ENCODE measurements around the gene SETX. TPM values are rescaled to one million over a fixed set of nuclear protein-coding genes. Genes with fewer than 3 reads are reported as not detected.
A peak's percentile ranks its signal among the peaks of the same experiment; 100 is the strongest.

Gene SETX
- total and polyA plus RNA-seq, 2 donors (not counting 1 experiment from before 2014, with no cell fraction given), result 29.2 to 105 TPM

- no peak overlapping the region for H3K9ac ChIP-seq (ENCODE audit: low read length)
- no peak overlapping the region for H3K27ac ChIP-seq (ENCODE audit: low read length in 2 of 2)
- H3K4me1 ChIP-seq (ENCODE audit: control insufficient read depth in 2 of 2, insufficient read depth in 2 of 2, low read length in 2 of 2), result peaks cover 7 to 16% of the 10 kb centered on the region in 2 donors
- intact Hi-C loops (cut with micrococcal nuclease), result loop anchor here (5.0 kb wide), 2 partner anchors 522 to 968 kb away; partner anchors contain the start of gene FAM78A
- Mint-ChIP-seq H3K9me3 (ENCODE audit: insufficient read depth) (no peaks in the 10 kb centered on the region), H3K4me3 (peak overlapping the region; percentile 23), H3K27me3 (peaks cover 5% of the 10 kb centered on the region), H3K4me1 (peaks cover 13% of the 10 kb centered on the region), H3K27ac (no peak overlapping the region)
- TF ChIP-seq EZH2 (IDR thresholded peaks at IDR 0.05; ENCODE audit: borderline replicate concordance, insufficient read depth, low read depth, low read length, poor library complexity, severe bottlenecking), result no peak
- TF ChIP-seq, protein P1, sequence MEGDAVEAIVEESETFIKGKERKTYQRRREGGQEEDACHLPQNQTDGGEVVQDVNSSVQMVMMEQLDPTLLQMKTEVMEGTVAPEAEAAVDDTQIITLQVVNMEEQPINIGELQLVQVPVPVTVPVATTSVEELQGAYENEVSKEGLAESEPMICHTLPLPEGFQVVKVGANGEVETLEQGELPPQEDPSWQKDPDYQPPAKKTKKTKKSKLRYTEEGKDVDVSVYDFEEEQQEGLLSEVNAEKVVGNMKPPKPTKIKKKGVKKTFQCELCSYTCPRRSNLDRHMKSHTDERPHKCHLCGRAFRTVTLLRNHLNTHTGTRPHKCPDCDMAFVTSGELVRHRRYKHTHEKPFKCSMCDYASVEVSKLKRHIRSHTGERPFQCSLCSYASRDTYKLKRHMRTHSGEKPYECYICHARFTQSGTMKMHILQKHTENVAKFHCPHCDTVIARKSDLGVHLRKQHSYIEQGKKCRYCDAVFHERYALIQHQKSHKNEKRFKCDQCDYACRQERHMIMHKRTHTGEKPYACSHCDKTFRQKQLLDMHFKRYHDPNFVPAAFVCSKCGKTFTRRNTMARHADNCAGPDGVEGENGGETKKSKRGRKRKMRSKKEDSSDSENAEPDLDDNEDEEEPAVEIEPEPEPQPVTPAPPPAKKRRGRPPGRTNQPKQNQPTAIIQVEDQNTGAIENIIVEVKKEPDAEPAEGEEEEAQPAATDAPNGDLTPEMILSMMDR (IDR thresholded peaks at IDR 0.05), result no peak
- no peaks in the 10 kb centered on the region for H4K20me1 ChIP-seq (ENCODE audit: control insufficient read depth, insufficient read depth, low read length, poor library complexity, severe bottlenecking)
- no peaks in the 10 kb centered on the region for H3K36me3 ChIP-seq (replicated peaks in 1 of 2; ENCODE audit: control extremely low read depth in 1 of 2, control insufficient read depth in 1 of 2, extremely low read depth in 1 of 2, insufficient read depth in 2 of 2, low read length in 1 of 2)
- CTCF ChIA-PET, result interaction anchor here (0.6 to 12.1 kb wide), 3 partner anchors 9 to 75 kb away, joined by 4 to 102 read pairs (median 4); no protein-coding TSS in a partner anchor
- DNase-seq (no peak), ATAC-seq (ENCODE audit: low read depth) (no peak)
- no peaks in the 10 kb centered on the region for H3K9me3 ChIP-seq (ENCODE audit: control extremely low read depth in 1 of 3, control insufficient read depth in 2 of 3, insufficient read depth in 1 of 3, low read length in 2 of 3)
- WGBS (ENCODE audit: insufficient coverage), result 86% methylated on average over 15 of the region's 19 CpGs
- no peak overlapping the region for H3K4me2 ChIP-seq (replicated peaks; ENCODE audit: low read depth, low read length, poor library complexity, severe bottlenecking)
- POLR2A ChIA-PET, result interaction anchor here (1.1 to 1.6 kb wide), 2 partner anchors 16 to 1214 kb away, joined by 3 to 4 read pairs; no protein-coding TSS in a partner anchor
- H3K27me3 ChIP-seq (replicated peaks in 1 of 4; ENCODE audit: control extremely low read depth in 1 of 4, control insufficient read depth in 3 of 4, insufficient read depth in 4 of 4, low read length in 3 of 4), result peaks cover 0 to 14% (median 4%) of the 10 kb centered on the region in 4 experiments
- no peaks in the 10 kb centered on the region for H3K79me2 ChIP-seq (ENCODE audit: control insufficient read depth, insufficient read depth, low read length)
- no peak overlapping the region for H3K4me3 ChIP-seq (ENCODE audit: control extremely low read depth in 1 of 5, extremely low read depth in 1 of 5, insufficient read depth in 1 of 5, low read depth in 2 of 5, low read length in 4 of 5)
- H2AFZ ChIP-seq (ENCODE audit: insufficient read depth, low read depth, low read length, poor library complexity, severe bottlenecking), result no peak overlapping the region
These were observed 110.0 kb downstream of the SETX start for GRCh38 chr9:132244582-132245455.

Measured in B cell (primary cell).